HepG2 (cell line): ENCODE measurements around the gene ZDHHC11. TPM values are rescaled to one million over a fixed set of nuclear protein-coding genes. Genes with fewer than 3 reads are reported as not detected.
A peak's percentile ranks its signal among the peaks of the same experiment; 100 is the strongest.

ENCODE experiments used
- ARID5B ChIP-seq: IDR thresholded peaks from 2 replicates; pipeline ENCODE4 v1.4.0; 2020; ENCODE audit warnings: mild to moderate bottlenecking, missing genetic modification reagents
- BRF2 ChIP-seq: sonication (generic); formaldehyde crosslinking; IDR thresholded peaks from 2 replicates; pipeline ENCODE4 v1.8.1; 2022; ENCODE audit warnings: mild to moderate bottlenecking, missing genetic modification reagents
- CTCF ChIP-seq: sonication (generic); formaldehyde crosslinking; IDR thresholded peaks from 2 replicates; pipeline ENCODE4 v1.5.0; 2020; ENCODE audit warnings: mild to moderate bottlenecking, missing genetic modification reagents, moderate library complexity
- ETV6 ChIP-seq: sonication (generic); formaldehyde crosslinking; conservative IDR thresholded peaks from 2 replicates; pipeline ENCODE4 v1.4.0; 2020; ENCODE audit warnings: missing genetic modification reagents
- REPIN1 ChIP-seq: sonication (generic); formaldehyde crosslinking; IDR thresholded peaks from 2 replicates; pipeline ENCODE4 v1.8.0; 2022; ENCODE audit warnings: missing genetic modification reagents, low read depth, mild to moderate bottlenecking, borderline replicate concordance
- RNF2 ChIP-seq: fragments of 450-650 bp; conservative IDR thresholded peaks from 2 replicates; pipeline ENCODE4 v1.6.1; 2016; ENCODE audit warnings: low read depth
- SRSF9 ChIP-seq: fragments of 200-400 bp; formaldehyde crosslinking; IDR thresholded peaks from 2 replicates; pipeline ENCODE4 v1.6.1; 2018; ENCODE audit warnings: borderline replicate concordance, mild to moderate bottlenecking, low read depth, low read length; ENCODE audit not compliant: insufficient read depth, poor library complexity, severe bottlenecking
- TAF15 ChIP-seq: fragments of 200-400 bp; formaldehyde crosslinking; IDR thresholded peaks from one replicate; pipeline ENCODE4 v1.6.1; 2018; ENCODE audit warnings: mild to moderate bottlenecking, low read depth, low read length; ENCODE audit not compliant: poor library complexity, severe bottlenecking
- ZBTB20 ChIP-seq: sonication (generic); formaldehyde crosslinking; IDR thresholded peaks from 2 replicates; pipeline ENCODE4 v1.8.1; 2023; ENCODE audit warnings: missing genetic modification reagents, low read depth, mild to moderate bottlenecking, borderline replicate concordance
- ZNF224 ChIP-seq: sonication (generic); formaldehyde crosslinking; IDR thresholded peaks from 2 replicates; pipeline ENCODE4 v1.5.0; 2020; ENCODE audit warnings: mild to moderate bottlenecking, missing genetic modification reagents
- ZNF24 ChIP-seq: fragments of 450-650 bp; IDR thresholded peaks from 2 replicates; pipeline ENCODE4 v1.6.1; 2017; ENCODE audit warnings: antibody characterized with exemption, mild to moderate bottlenecking
- ZNF263 ChIP-seq: sonication (generic); formaldehyde crosslinking; IDR thresholded peaks from 2 replicates; pipeline ENCODE4 v1.4.0; 2020; ENCODE audit warnings: missing genetic modification reagents
- ZNF546 ChIP-seq: sonication (generic); formaldehyde crosslinking; conservative IDR thresholded peaks from 2 replicates; pipeline ENCODE4 v1.8.1; 2023; ENCODE audit warnings: mild to moderate bottlenecking, missing genetic modification reagents
- ZNF562 ChIP-seq: sonication (generic); formaldehyde crosslinking; IDR thresholded peaks from 2 replicates; pipeline ENCODE4 v1.8.0; 2022; ENCODE audit warnings: missing genetic modification reagents, borderline replicate concordance
- ZNF574 ChIP-seq: sonication (generic); formaldehyde crosslinking; IDR thresholded peaks from 2 replicates; pipeline ENCODE4 v1.4.0; 2020; ENCODE audit warnings: missing genetic modification reagents
- ZNF607 ChIP-seq: sonication (generic); formaldehyde crosslinking; IDR thresholded peaks from 2 replicates; pipeline ENCODE4 v1.5.1; 2020; ENCODE audit warnings: missing genetic modification reagents, mild to moderate bottlenecking, borderline replicate concordance
- ZNF709 ChIP-seq: sonication (generic); formaldehyde crosslinking; IDR thresholded peaks from 2 replicates; pipeline ENCODE4 v1.5.0; 2020; ENCODE audit warnings: mild to moderate bottlenecking, missing genetic modification reagents
- ZNF788 ChIP-seq: sonication (generic); formaldehyde crosslinking; IDR thresholded peaks from 2 replicates; pipeline ENCODE4 v1.5.0; 2020; ENCODE audit warnings: mild to moderate bottlenecking, missing genetic modification reagents, borderline replicate concordance
- polyA plus RNA-seq, 8 experiments: library from polyadenylated mRNA; depleted of rRNA in 3 of 8; stranded (reverse) in 7 of 8; unstranded in 1 of 8; fragments of >200 nt; fragmentation: Illumina TruSeq in 4 of 8; extraction: Trizol in 4 of 8; gene quantifications; 2 replicates each; pipeline versions ENCODE4 v1.2.1 to v1.2.3, GENCODE V29; 2011 to 2016; ENCODE audit warnings: low read depth in 4 of 8, missing spikeins in 1 of 8, mixed read lengths in 1 of 8; ENCODE audit not compliant: insufficient read depth in 1 of 8
- total RNA-seq, 5 experiments: library from RNA; depleted of rRNA; stranded (reverse); fragments of >200 nt; fragmentation: Illumina TruSeq; extraction: Trizol; gene quantifications; 2 replicates each; pipeline ENCODE4 v1.2.3, GENCODE V29; 2016; ENCODE audit warnings: low read depth in 1 of 5

The ZDHHC11 gene
- total and polyA plus RNA-seq, 2 of the 13 experiments (the other 11 are each of a cell fraction or from before 2014, with no cell fraction given): 2.1 to 4.0 TPM

GRCh38 chr5:892394-893136, 41.8 kb upstream of the ZDHHC11 start, which contains the start of the genes BRD9 and TRIP13 (continued):
- TF ChIP-seq ZNF574 (CRISPR knock-in tag) (peak; percentile 92), CTCF (CRISPR knock-in tag) (peak; percentile 18; the same call in 1 of the 2 replicates), ZNF788 (CRISPR knock-in tag) (peak; percentile 21; the same call in 1 of the 2 replicates), ETV6 (CRISPR knock-in tag) (no peak), ZNF607 (peak; percentile 96), BRF2 (CRISPR knock-in tag) (peak; percentile 94), ZNF562 (CRISPR knock-in tag) (0 out of 2 replicates have a peak, but pooled peaks have one; percentile 34), TAF15 (no peak), ZNF263 (CRISPR knock-in tag) (peak; percentile 75), SRSF9 (no peak), ZNF24 (no peak), ZNF224 (0 out of 2 replicates have a peak, but pooled peaks have one; percentile 71), REPIN1 (CRISPR knock-in tag) (no peak), ARID5B (CRISPR knock-in tag) (0 out of 2 replicates have a peak, but pooled peaks have one; percentile 7), ZBTB20 (CRISPR knock-in tag) (peak; percentile 31; the same call in 1 of the 2 replicates), ZNF709 (CRISPR knock-in tag) (peak; percentile 45; the same call in 1 of the 2 replicates), ZNF546 (CRISPR knock-in tag) (peak; percentile 75; the same call in 1 of the 2 replicates), RNF2 (peak; percentile 90)
